K562 (cell line): ENCODE data around the gene BRAT1. TPM values are rescaled to one million over a fixed set of nuclear protein-coding genes. Genes with fewer than 3 reads are reported as not detected.

Experiments used
- BDP1 ChIP-seq: IDR thresholded peaks from 3 replicates; pipeline ENCODE4 v1.6.1; 2011; ENCODE audit not compliant: insufficient read length, insufficient read depth
- CBX3 ChIP-seq, 2 experiments: IDR thresholded peaks; 1 replicate in 1 of 2; 2 replicates in 1 of 2; pipeline ENCODE4 v1.6.1; 2012; ENCODE audit warnings: inconsistent platforms in 2 of 2, low read length in 2 of 2, borderline replicate concordance in 1 of 2, control low read depth in 1 of 2
- CBX8 ChIP-seq: fragments of 200-600 bp; sonication (generic); IDR thresholded peaks from 2 replicates; pipeline ENCODE4 v1.6.1; 2012; ENCODE audit warnings: borderline replicate concordance, mixed run types, low read depth, mild to moderate bottlenecking, moderate library complexity, mixed read lengths, low read length, control low read depth, inconsistent platforms; ENCODE audit not compliant: poor library complexity, severe bottlenecking; ENCODE audit errors: extremely low read depth
- CHD7 ChIP-seq: fragments of 200-600 bp; sonication (generic); IDR thresholded peaks from one replicate; pipeline ENCODE4 v1.6.1; 2012; ENCODE audit warnings: mild to moderate bottlenecking, low read depth, low read length, inconsistent platforms
- HES1 ChIP-seq: fragments of 450-650 bp; IDR thresholded peaks from 2 replicates; pipeline ENCODE4 v1.6.1; 2016; ENCODE audit warnings: low read depth, mild to moderate bottlenecking, moderate library complexity
- LEF1 ChIP-seq: fragments of 450-650 bp; IDR thresholded peaks from 2 replicates; pipeline ENCODE4 v1.6.1; 2016; ENCODE audit warnings: mild to moderate bottlenecking
- SMAD3 ChIP-seq: fragments of 450-650 bp; formaldehyde crosslinking; conservative IDR thresholded peaks from 2 replicates; pipeline ENCODE4 v1.4.0; 2020; ENCODE audit warnings: mild to moderate bottlenecking
- VEZF1 ChIP-seq: fragments of 200-800 bp; sonication (Bioruptor generic); IDR thresholded peaks from 2 replicates; pipeline ENCODE4 v1.6.1; 2017; ENCODE audit warnings: missing genetic modification characterization, missing compliant biosample characterization
- ZNF12 ChIP-seq: sonication (generic); formaldehyde crosslinking; IDR thresholded peaks from 2 replicates; pipeline ENCODE4 v1.4.0; 2020; ENCODE audit warnings: mild to moderate bottlenecking, missing genetic modification reagents
- ZNF165 ChIP-seq: fragments of 250-450 bp; sonication (Bioruptor Pico); IDR thresholded peaks from 2 replicates; pipeline ENCODE4 v1.4.0; 2020; ENCODE audit warnings: borderline replicate concordance
- polyA plus RNA-seq, 8 experiments: library from polyadenylated mRNA; depleted of rRNA in 4 of 8; stranded (reverse) in 5 of 8; unstranded in 3 of 8; fragments of >200 nt; fragmentation: Nextera tagmentation in 2 of 8; fragmentation: Illumina TruSeq in 1 of 8; extraction: Ambion mirVana in 2 of 8; extraction: Trizol in 1 of 8; gene quantifications; 2 replicates each; pipeline versions ENCODE4 v1.2.1 to v1.2.3, GENCODE V29; 2011 to 2014; ENCODE audit warnings: inconsistent platforms in 1 of 8, missing spikeins in 1 of 8
- total RNA-seq, 7 experiments: library from RNA; depleted of rRNA in 6 of 7; stranded (reverse); fragments of >200 nt in 6 of 7; fragmentation: Illumina TruSeq in 2 of 7; extraction: Trizol in 2 of 7; gene quantifications; 2 replicates each; pipeline versions ENCODE4 v1.2.1 to v1.2.3, GENCODE V29; 2011 to 2021; ENCODE audit warnings: low replicate concordance in 1 of 7
- TF ChIP-seq, protein P1 (sequence below): fragments of 250-450 bp; sonication (Bioruptor Pico); IDR thresholded peaks from 2 replicates; pipeline ENCODE4 v1.4.0; 2020

Gene BRAT1
- total and polyA plus RNA-seq, 9 of the 15 experiments (the other 6 are each of a cell fraction or from before 2014, with no cell fraction given) = 0.13 to 49.6 (median 10.5) TPM

GRCh38 chr7:2510909-2511768, 44.2 kb downstream of the BRAT1 start (continued):
- TF ChIP-seq CHD7 (peak; percentile 55), ZNF12 (CRISPR knock-in tag) (no peak), CBX8 (no peak), SMAD3 (CRISPR knock-in tag) (no peak), LEF1 (peak; percentile 17; the same call in 1 of the 2 replicates), BDP1 (no peak), CBX3 (IDR thresholded peaks at IDR 0.05; ENCODE audit: borderline replicate concordance in 1 of 2, low read length in 2 of 2) (no peak), ZNF165 (CRISPR knock-in tag) (no peak), VEZF1 (CRISPR knock-in tag) (0 out of 2 replicates have a peak, but pooled peaks have one; percentile 35), HES1 (0 out of 2 replicates have a peak, but pooled peaks have one; percentile 25)
- TF ChIP-seq, protein P1, sequence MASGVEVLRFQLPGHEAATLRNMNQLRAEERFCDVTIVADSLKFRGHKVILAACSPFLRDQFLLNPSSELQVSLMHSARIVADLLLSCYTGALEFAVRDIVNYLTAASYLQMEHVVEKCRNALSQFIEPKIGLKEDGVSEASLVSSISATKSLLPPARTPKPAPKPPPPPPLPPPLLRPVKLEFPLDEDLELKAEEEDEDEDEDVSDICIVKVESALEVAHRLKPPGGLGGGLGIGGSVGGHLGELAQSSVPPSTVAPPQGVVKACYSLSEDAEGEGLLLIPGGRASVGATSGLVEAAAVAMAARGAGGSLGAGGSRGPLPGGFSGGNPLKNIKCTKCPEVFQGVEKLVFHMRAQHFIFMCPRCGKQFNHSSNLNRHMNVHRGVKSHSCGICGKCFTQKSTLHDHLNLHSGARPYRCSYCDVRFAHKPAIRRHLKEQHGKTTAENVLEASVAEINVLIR = no peak
